NCI-H345 treated with DMSO at 0.1 percent for 48 hours (cell line): ENCODE data around the gene MSANTD2.

Experiments
- DNase-seq: peaks from one replicate; lab custom pipeline; 2025; ENCODE audit not compliant: unreplicated experiment; lab: John Stamatoyannopoulos, UW

MSANTD2 gene

GRCh38 chr11:124739479-124740276, 60.5 kb downstream of the MSANTD2 start, which contains the start of gene NRGN:
TSS of gene NRGN (plus strand) at chr11:124739942. CDS start at chr11:124740085, 143 bp downstream.
- peak; percentile 76 for DNase-seq

GRCh38 chr11:124738713-124739478, 61.3 kb downstream of the MSANTD2 start:
- DNase-seq: no peak

DNA sequence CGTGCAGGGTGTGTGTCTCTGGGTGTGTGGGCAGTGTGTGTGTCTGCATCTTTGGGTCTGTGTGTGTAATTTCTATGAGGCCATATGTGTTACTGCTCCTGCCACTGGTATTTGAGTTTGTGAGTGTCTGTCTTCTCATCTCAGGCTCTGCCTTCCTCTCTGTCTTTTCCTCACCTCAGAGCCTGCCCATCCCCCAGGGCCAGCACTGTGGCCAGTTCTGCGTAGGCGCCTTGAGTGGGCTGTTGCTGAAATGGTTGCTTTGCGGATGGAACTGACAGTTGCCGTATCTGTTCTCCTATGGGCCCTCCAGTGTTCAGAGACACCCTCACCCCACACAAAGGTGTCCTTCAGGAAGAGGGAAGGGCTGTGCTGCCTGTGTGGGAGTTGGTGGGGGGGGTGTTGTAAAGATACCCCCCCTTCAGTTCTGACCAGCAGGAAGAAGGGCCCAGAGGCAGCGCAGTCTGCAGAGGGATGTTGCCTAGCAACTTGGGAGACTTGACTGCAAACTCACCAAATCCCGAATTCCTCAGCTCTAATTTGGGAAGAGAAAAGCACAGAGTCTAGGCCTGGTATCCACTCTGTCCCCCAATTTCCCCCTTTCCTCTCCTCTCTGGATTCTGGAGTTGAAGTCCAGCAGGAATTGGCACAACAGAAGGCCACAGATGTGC, 62.4 kb downstream of the MSANTD2 start:
- no peak for DNase-seq

DNA sequence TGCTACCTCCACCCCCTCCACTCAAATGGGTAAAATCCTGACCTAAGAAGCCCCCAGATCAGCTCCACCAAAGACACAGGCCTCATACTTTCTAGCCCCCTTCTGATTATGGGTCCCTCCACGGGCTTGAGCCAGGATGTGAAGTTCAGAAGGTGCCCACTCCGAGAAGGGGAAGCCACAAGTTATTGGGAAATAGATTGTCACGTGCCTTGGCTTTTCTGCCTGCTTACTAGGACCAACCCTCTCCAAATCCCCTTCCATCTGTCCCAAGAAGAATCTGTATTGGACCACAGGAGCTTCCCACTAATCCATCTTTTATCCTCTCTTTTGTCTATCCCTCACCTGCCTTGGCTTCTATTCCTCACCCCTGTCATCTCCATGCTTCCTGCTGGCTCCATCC, 63.5 kb downstream of the MSANTD2 start:
- no peak for DNase-seq

DNA sequence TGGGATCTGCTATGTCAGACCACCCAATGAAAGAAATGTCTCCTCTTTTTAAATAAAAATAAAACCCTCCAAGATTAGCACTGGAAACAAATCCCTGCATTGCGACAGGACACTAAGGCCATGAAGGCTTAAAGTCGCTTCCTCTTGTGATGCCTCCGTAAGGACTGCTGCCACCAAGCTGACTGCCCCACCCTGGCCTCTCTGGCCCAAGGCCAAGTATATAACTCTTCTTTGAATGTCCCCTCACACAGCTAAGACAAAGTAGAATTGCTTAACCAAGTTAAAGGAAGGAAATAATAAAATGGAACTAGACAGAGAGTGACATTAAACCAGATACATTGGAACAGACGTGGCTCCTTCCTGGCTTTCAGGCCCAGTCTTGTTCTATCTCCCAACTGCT, 68.0 kb downstream of the MSANTD2 start:
- DNase-seq: no peak

DNA sequence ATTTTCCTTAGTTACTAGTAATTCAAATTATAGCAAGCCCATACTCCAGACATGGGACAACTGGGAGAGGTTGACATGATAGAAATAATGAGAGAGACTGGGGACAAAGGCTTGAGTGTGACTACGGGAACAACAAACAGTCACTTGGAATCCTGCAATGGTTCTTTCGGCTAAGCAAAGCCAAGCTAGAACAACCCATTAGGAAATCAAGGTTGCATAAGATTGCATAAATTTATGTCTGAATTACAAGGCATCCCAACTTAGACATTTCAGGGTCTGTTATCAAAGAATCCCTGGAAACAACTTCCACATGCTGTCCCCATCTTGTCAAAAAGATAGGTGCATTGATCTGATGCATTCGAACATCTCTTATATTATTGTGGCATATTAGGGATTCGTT, 70.6 kb downstream of the MSANTD2 start:
- no peak for DNase-seq

- DNase-seq: no peak
Observed at GRCh38 chr11:124728134-124728533, 72.1 kb downstream of the MSANTD2 start.

DNA sequence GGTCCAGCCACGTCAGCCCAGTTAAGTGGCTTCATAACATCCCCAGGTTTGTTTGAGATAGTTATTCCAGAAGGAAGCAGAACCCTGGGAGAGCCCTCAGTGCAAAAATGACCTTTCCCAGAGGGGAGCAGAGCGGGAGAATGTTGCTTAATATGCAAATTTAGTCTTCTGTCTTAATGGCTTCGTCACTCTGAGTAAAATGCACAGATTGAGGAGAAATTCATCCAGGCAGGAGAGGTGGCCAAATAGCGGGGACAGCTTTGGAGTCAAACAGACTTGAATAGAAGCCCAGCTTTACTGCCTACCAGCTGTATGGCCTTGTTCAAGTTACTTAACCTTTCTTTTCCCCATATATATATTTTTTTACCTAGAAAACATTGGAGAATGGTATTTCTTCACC, 72.7 kb downstream of the MSANTD2 start:
- no peak for DNase-seq

- DNase-seq: no peak
Observed at GRCh38 chr11:124725719-124726105, 74.5 kb downstream of the MSANTD2 start.

DNA sequence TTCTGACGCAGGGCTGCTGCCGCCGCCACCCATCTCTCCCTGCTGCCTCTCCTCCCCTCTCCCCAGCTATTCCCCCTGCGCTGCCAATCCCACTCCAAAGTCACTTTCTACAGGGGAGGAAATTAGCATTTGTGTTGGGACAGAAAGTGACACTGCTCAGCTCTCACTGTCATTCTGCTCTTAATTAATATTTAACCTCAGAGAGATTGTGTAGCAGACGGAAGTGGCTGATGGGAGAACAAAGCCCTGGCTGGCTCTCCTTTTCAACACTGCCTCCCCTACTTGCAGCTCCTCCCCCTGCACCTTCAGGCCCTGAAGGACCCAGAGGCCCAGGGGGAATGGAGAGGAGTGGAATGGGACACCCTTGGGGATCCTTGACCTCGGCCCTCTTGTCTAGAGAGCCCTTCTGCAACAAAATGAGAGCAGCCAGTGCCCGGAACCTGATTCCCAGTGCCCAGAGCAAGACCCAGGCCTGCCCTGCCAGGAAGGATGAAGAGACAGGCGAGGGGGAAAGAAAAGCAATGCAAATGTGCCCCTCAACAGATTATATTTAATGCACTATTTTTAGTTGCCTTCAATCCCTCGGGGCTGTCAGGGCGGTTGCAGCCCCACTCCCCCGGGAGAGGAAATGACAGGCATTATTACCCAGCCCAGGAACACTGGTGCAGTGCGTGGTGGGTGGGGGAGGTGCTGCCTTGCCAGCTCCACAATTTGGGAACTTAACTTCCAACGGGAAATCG, 75.1 kb downstream of the MSANTD2 start:
- DNase-seq: no peak

GRCh38 chr11:124722176-124722575, 78.0 kb downstream of the MSANTD2 start:
- no peak for DNase-seq

DNA sequence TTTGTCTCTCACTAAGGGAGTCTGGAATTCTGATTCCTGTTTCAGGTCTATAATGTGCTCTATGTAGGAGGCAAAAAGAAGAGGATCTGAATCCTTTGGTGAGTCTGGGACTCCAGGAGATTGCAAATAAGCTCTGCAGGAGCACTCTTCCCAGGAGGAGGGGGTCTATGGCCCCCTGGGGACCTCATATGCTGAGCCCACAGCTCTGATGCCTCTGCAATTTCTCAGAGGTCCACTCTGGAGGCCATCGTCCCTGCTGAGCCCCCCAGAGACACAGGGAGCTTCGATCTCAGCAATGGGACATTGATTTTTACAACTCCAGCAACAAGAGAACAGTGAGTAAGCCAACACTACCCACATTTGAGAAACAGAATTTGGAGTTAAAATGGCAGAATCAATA, 80.7 kb downstream of the MSANTD2 start:
- DNase-seq: no peak

GRCh38 chr11:124718801-124719200, 81.4 kb downstream of the MSANTD2 start:
- no peak for DNase-seq

DNA sequence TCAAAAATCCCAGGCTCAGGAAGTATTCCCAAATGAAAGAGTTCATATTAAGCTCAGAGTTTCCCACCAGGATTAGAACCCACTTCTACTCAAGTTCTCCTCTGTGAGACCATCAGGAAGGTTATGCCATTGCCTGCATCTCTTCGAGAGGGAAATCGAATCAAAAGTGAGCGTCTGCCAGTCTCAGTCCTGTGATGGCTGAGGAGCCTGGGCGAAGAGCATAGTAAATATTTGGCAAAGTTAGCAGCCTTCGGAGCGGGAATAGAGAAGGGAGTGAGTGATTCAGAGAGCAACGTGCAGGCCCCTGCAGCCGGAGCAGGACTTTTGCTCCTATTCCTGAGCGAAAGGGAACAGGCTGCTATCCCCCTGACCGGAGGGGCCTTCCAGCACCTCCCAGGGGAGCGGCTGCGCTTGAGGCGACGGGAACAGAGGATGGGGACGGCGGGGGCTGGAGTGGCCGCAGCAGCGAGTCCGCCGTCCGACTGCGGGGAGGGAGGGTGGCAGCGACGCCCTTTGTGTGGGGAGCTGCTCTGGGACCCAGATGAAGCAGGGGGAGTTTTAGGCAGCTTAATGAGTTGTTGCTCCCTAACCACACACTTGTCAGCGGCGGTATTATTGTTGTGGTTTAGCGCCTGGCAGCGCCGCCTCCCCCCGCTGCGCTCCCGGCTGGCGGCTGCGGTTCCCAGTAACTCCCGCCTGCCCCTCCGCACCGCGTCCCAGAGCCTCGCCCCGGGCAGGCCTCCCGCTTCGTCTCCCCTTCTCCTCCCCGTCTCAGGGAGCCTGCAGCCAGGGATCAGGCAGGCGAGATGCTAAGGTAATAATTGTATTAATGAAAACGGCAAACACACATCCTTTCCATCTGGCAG, 82.2 kb downstream of the MSANTD2 start:
- peak; percentile 46 for DNase-seq

DNA sequence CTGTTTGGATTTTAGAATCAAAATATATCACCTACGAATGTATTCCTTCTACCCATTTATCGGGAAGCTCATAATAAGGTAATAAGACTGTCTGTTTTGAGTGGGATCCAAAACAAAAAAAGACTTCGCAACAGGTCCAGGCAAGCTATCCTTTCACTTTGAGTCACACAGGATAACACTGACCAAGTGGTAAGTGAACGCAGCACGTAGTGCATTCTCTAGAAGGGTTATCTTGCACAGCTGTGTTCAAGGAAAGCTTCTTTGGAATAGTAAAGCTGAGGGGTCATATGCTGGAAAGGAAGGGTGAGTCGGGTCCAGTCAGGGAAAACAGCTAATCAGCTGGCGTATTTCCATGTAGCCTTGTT, 82.8 kb downstream of the MSANTD2 start:
- DNase-seq: no peak

GRCh38 chr11:124716591-124716990, 83.6 kb downstream of the MSANTD2 start:
- DNase-seq: no peak
